Measurements from ENCODE around the gene COMMD1. TPM values are rescaled to one million over a fixed set of nuclear protein-coding genes. Genes with fewer than 3 reads are reported as not detected.

Gene COMMD1
- total and polyA plus RNA-seq, 7 donors: 33.6 to 67.3 (median 49.1) TPM

DNA sequence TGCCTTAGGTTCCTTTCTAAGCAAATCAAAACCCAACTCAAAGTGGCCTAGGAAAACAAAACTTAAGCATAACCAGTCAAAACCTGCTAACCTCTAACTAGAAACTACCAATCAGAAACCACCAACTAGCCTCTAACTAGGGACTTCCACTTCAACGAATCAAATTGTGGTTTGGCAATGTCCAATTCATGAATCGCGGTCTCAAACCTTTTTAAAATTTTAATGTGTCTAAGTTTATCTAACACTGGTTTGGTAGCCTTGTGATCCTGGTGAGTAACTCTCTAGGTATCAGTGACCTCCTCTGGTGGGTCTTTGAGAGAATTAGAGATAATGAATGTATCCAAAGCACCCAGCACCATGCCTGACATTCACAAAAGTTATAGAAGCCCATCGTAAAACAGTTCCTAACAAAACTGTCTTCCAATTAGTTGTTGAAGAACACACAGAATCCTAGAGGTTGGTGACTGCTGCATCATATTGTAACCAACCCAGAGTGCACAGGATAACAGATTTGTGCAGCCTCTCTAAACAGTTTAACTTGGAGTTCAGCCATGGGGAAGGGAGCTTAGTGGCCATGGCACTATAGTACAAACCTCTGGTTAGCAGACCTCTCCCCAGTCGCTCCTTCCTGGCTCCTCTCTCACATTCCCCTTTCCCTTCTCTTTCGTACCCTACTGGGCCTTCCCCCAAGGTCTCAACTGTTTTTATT lies 245.3 kb downstream of the COMMD1 start:
- H3K4me1 ChIP-seq: peaks cover 11% of the 10 kb centered on the region
- intact Hi-C loops (cut with DNase I): no loop called here
- ATAC-seq (peak in 3 of 4 donors; percentile 20 to 60 (median 34)), DNase-seq (no peak)
- no peaks in the 10 kb centered on the region for H3K27me3 ChIP-seq (ENCODE audit: insufficient read depth in 3 of 3, low read length in 2 of 3)
- H3K27ac ChIP-seq: peak overlapping the region; percentile 23
- TF ChIP-seq, protein P1, sequence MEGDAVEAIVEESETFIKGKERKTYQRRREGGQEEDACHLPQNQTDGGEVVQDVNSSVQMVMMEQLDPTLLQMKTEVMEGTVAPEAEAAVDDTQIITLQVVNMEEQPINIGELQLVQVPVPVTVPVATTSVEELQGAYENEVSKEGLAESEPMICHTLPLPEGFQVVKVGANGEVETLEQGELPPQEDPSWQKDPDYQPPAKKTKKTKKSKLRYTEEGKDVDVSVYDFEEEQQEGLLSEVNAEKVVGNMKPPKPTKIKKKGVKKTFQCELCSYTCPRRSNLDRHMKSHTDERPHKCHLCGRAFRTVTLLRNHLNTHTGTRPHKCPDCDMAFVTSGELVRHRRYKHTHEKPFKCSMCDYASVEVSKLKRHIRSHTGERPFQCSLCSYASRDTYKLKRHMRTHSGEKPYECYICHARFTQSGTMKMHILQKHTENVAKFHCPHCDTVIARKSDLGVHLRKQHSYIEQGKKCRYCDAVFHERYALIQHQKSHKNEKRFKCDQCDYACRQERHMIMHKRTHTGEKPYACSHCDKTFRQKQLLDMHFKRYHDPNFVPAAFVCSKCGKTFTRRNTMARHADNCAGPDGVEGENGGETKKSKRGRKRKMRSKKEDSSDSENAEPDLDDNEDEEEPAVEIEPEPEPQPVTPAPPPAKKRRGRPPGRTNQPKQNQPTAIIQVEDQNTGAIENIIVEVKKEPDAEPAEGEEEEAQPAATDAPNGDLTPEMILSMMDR (IDR thresholded peaks at IDR 0.05): no peak
- H3K9me3 ChIP-seq: peaks cover 7% of the 10 kb centered on the region
- H3K36me3 ChIP-seq (ENCODE audit: insufficient read depth in 1 of 2, low read depth in 1 of 2): no peaks in the 10 kb centered on the region
- WGBS, 3 donors: 58 to 71% (median 65%) methylated on average over 6 of the region's 6 CpGs
- no peak overlapping the region for H3K4me3 ChIP-seq

DNA sequence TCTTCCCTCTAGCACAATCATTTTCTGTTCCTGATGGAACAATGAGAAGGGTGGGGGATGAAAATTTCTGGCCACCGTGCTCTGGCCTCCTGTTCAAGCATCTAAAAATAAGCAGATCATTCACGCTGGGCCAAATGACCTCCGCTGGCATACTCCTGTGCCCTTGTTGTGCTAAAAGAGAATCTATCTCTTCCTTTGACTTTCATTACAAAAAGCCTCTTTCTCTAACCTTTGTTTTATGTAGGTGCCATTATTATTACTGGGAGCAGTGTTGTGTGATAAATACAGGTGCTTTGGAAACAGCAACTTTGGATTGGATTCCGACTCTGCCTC lies 245.8 kb downstream of the COMMD1 start:
- Histone ChIP-seq H3K9me3 (peaks cover 7% of the 10 kb centered on the region), H3K36me3 (ENCODE audit: insufficient read depth in 1 of 2, low read depth in 1 of 2) (no peaks in the 10 kb centered on the region), H3K27me3 (ENCODE audit: insufficient read depth in 3 of 3, low read length in 2 of 3) (no peaks in the 10 kb centered on the region), H3K4me3 (no peak overlapping the region), H3K4me1 (peaks cover 11% of the 10 kb centered on the region), H3K27ac (peak overlapping the region; percentile 23)
- intact Hi-C loops (cut with DNase I): no loop called here
- no peak for DNase-seq
- TF ChIP-seq, protein P1 (IDR thresholded peaks at IDR 0.05): no peak
- WGBS, 3 donors: 32 to 51% (median 34%) methylated on average over 4 of the region's 4 CpGs
- ATAC-seq: peak; percentile 60 to 87 (median 69)

DNA sequence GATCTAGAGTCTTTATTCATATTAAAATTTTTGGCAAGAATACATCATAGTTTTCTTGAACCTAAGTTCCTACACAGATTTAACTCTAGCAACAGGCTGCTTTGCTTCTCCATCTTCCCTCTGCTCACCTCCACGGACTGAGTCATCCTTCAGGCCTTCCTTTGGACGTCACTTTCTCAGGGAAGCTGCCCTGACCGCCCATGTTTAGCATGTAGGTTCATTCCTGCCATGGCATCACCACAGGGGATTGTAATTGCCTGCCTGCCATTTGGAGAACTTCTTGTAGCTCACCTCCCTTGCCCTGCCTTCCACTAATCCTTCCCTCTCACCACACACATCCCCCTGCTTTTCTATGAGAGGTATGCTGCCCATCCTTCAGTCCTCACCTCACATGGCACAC lies 246.5 kb downstream of the COMMD1 start:
- intact Hi-C loops (cut with DNase I): no loop called here
- DNase-seq (no peak), ATAC-seq (peak in 1 of 4 donors; percentile 20)
- H3K4me3 ChIP-seq: no peak overlapping the region
- no peak overlapping the region for H3K27ac ChIP-seq
- H3K27me3 ChIP-seq (ENCODE audit: insufficient read depth in 3 of 3, low read length in 2 of 3): no peaks in the 10 kb centered on the region
- H3K36me3 ChIP-seq (ENCODE audit: insufficient read depth in 1 of 2, low read depth in 1 of 2): no peaks in the 10 kb centered on the region
- WGBS, 3 donors: 51 to 94% (median 81%) methylated on average over 3 of the region's 3 CpGs
- peaks cover 11% of the 10 kb centered on the region for H3K4me1 ChIP-seq
- peaks cover 7% of the 10 kb centered on the region for H3K9me3 ChIP-seq
- TF ChIP-seq, protein P1 (IDR thresholded peaks at IDR 0.05): no peak

- no peak overlapping the region for H3K27ac ChIP-seq
- intact Hi-C loops (cut with DNase I): no loop called here
- peak in 1 of 4 donors; percentile 37 for ATAC-seq
These were observed 251.5 kb downstream of the COMMD1 start for GRCh38 chr2:62156861-62157496.

More at GRCh38 chr2:62156861-62157496, 251.5 kb downstream of the COMMD1 start:
- H3K36me3 ChIP-seq (ENCODE audit: insufficient read depth in 1 of 2, low read depth in 1 of 2): no peaks in the 10 kb centered on the region
- H3K4me3 ChIP-seq: no peak overlapping the region
- TF ChIP-seq, protein P1 (IDR thresholded peaks at IDR 0.05): no peak
- no peak for DNase-seq
- H3K9me3 ChIP-seq: peaks cover 7% of the 10 kb centered on the region
- WGBS, 3 donors: 38 to 54% (median 46%) methylated on average over 6 of the region's 6 CpGs
- no peaks in the 10 kb centered on the region for H3K27me3 ChIP-seq (ENCODE audit: insufficient read depth in 3 of 3, low read length in 2 of 3)
- no peaks in the 10 kb centered on the region for H3K4me1 ChIP-seq

All from psoas muscle (tissue), 8 donors.